Keratinocyte (primary cell): ENCODE results near the gene HP.
A peak's percentile ranks its signal among the peaks of the same experiment; 100 is the strongest.

ENCODE experiments used
- CTCF ChIP-seq, 3 experiments: IDR thresholded peaks in 1 of 3; conservative IDR thresholded peaks in 1 of 3; optimal IDR thresholded peaks in 1 of 3; 2 replicates in 2 of 3; 3 replicates in 1 of 3; pipeline versions ENCODE3 to v1.5.1; 2011; ENCODE audit warnings: low read length in 3 of 3, mild to moderate bottlenecking in 3 of 3, moderate library complexity in 2 of 3, control low read depth in 1 of 3, inconsistent platforms in 1 of 3; ENCODE audit not compliant: insufficient read depth in 2 of 3; ENCODE audit errors: extremely low read depth in 1 of 3
- EZH2 ChIP-seq: IDR thresholded peaks from one replicate; pipeline ENCODE4 v1.6.1; 2012; ENCODE audit warnings: inconsistent platforms, mild to moderate bottlenecking, low read length, moderate library complexity

- TF ChIP-seq CTCF (optimal IDR thresholded peaks at IDR 0.05 in 1 of 3, IDR thresholded peaks at IDR 0.05 in 1 of 3, conservative IDR thresholded peaks at IDR 0.05 in 1 of 3; ENCODE audit: extremely low read depth in 1 of 3, insufficient read depth in 2 of 3, low read length in 3 of 3) (peak in 1 of 3 experiments; percentile 4), EZH2 (no peak)
Measured at GRCh38 chr16:72008424-72009216, 45.7 kb upstream of the HP start, which contains the start of gene DHODH.
